Neural progenitor cell (in vitro differentiated cells): ENCODE measurements around the gene TPSB2. TPM values are rescaled to one million over a fixed set of nuclear protein-coding genes. Genes with fewer than 3 reads are reported as not detected.

Source experiments
- DNase-seq: peaks from one replicate; pipeline ENCODE4 v3.0.0-alpha.2; 2016; ENCODE audit warnings: low spot score
- H2AFZ ChIP-seq: fragments of 200-600 bp; sonication (generic); replicated peaks from 2 replicates; pipeline ENCODE4 v1.6.1; 2016; ENCODE audit warnings: antibody characterized with exemption
- H3F3A ChIP-seq: fragments of 200-600 bp; sonication (generic); 2 replicates; pipeline ENCODE4 v1.6.1; 2016; ENCODE audit warnings: antibody characterized with exemption, low read depth
- H3K27ac ChIP-seq: fragments of 200-600 bp; sonication (generic); 2 replicates; pipeline ENCODE4 v1.5.1; 2016; ENCODE audit warnings: mild to moderate bottlenecking
- H3K27me3 ChIP-seq: fragments of 200-600 bp; sonication (generic); 2 replicates; pipeline ENCODE4 v1.6.1; 2016; ENCODE audit warnings: mild to moderate bottlenecking, moderate library complexity
- H3K36me3 ChIP-seq: fragments of 200-600 bp; sonication (generic); 2 replicates; pipeline ENCODE4 v1.5.1; 2016
- H3K4me1 ChIP-seq: fragments of 200-600 bp; sonication (generic); 2 replicates; pipeline ENCODE4 v1.6.1; 2016; ENCODE audit warnings: mixed run types
- H3K4me2 ChIP-seq: fragments of 200-600 bp; sonication (generic); 2 replicates; pipeline ENCODE4 v1.6.1; 2016
- H3K4me3 ChIP-seq: fragments of 200-600 bp; sonication (generic); 2 replicates; pipeline ENCODE4 v1.5.1; 2016
- H3K79me2 ChIP-seq: fragments of 200-600 bp; sonication (generic); 2 replicates; pipeline ENCODE4 v1.6.1; 2016; ENCODE audit warnings: low read depth
- H3K9ac ChIP-seq: fragments of 200-600 bp; sonication (generic); 2 replicates; pipeline ENCODE4 v1.6.1; 2016
- H3K9me3 ChIP-seq: fragments of 200-600 bp; sonication (generic); 2 replicates; pipeline ENCODE4 v1.5.1; 2016; ENCODE audit warnings: low read depth
- H4K20me1 ChIP-seq: fragments of 200-600 bp; sonication (generic); 2 replicates; pipeline ENCODE4 v1.6.1; 2016; ENCODE audit warnings: low read depth
- H3K27ac Mint-ChIP-seq: 3 replicates; pipeline ENCODE4 v1.8.0; 2021; ENCODE audit warnings: mixed read lengths
- H3K27me3 Mint-ChIP-seq: 2 replicates; pipeline ENCODE4 v1.8.0; 2022; ENCODE audit warnings: low read depth, mild to moderate bottlenecking, inconsistent platforms, moderate library complexity, mixed read lengths; ENCODE audit not compliant: insufficient read depth
- H3K36me3 Mint-ChIP-seq: 3 replicates; pipeline ENCODE4 v1.8.0; 2021; ENCODE audit warnings: mixed read lengths
- H3K4me1 Mint-ChIP-seq: 3 replicates; pipeline ENCODE4 v1.8.0; 2021; ENCODE audit warnings: mixed read lengths
- H3K4me3 Mint-ChIP-seq: 3 replicates; pipeline ENCODE4 v1.8.0; 2021; ENCODE audit warnings: mild to moderate bottlenecking, moderate library complexity, mixed read lengths
- H3K9me3 Mint-ChIP-seq: 3 replicates; pipeline ENCODE4 v1.8.0; 2020; ENCODE audit warnings: mixed read lengths
- EZH2 ChIP-seq: fragments of 200-600 bp; sonication (generic); IDR thresholded peaks from 2 replicates; pipeline ENCODE4 v1.6.1; 2017; ENCODE audit warnings: antibody characterized with exemption, mild to moderate bottlenecking, moderate library complexity
- EZH2phosphoT487 ChIP-seq: fragments of 200-600 bp; sonication (generic); IDR thresholded peaks from 2 replicates; pipeline ENCODE4 v1.6.1; 2017; ENCODE audit warnings: antibody characterized with exemption
- total RNA-seq: library from RNA; depleted of rRNA; stranded (reverse); fragments of >200 nt; gene quantifications from 2 replicates; pipeline ENCODE4 v1.2.3, GENCODE V29; 2015; ENCODE audit warnings: low replicate concordance
- TF ChIP-seq, protein P1 (sequence below): fragments of 200-600 bp; sonication (generic); IDR thresholded peaks from 2 replicates; pipeline ENCODE4 v1.5.1; 2017; ENCODE audit warnings: antibody characterized with exemption, mild to moderate bottlenecking

Gene TPSB2
- total RNA-seq, 1 donor from 2014 or later: not detected

DNA sequence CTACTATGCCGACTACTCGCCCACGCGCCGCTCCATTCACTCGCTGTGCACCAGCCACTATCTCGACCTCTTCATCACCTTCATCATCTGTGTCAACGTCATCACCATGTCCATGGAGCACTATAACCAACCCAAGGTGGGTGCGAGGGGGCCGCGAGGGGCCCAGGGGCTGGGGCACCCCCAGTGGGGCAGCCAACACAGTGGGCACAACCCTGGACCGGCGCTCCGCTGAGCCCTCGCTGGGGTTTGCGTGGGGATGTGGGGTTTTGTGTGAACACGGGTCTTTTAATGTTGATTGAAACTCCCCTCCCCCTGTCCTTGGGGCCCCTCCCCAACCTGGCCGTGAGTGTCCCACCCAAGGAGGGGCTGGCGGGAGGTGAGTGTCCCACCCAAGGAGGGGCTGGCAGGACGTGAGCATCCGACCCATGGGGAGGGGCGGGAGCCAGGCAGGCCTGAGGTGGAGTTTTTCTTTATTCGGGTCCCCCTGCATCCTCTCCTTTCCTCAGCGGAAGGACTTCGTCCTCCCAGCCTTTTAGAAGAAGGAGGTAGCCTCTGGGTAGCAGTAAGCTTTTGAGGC is 16.1 kb downstream of the TPSB2 start:
- no peak overlapping the region for H2AFZ ChIP-seq
- TF ChIP-seq, protein P1, sequence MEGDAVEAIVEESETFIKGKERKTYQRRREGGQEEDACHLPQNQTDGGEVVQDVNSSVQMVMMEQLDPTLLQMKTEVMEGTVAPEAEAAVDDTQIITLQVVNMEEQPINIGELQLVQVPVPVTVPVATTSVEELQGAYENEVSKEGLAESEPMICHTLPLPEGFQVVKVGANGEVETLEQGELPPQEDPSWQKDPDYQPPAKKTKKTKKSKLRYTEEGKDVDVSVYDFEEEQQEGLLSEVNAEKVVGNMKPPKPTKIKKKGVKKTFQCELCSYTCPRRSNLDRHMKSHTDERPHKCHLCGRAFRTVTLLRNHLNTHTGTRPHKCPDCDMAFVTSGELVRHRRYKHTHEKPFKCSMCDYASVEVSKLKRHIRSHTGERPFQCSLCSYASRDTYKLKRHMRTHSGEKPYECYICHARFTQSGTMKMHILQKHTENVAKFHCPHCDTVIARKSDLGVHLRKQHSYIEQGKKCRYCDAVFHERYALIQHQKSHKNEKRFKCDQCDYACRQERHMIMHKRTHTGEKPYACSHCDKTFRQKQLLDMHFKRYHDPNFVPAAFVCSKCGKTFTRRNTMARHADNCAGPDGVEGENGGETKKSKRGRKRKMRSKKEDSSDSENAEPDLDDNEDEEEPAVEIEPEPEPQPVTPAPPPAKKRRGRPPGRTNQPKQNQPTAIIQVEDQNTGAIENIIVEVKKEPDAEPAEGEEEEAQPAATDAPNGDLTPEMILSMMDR: no peak
- no peak for TF ChIP-seq EZH2
- TF ChIP-seq EZH2phosphoT487: no peak
- H3K79me2 ChIP-seq: no peaks in the 10 kb centered on the region
- H3K4me1 ChIP-seq: no peaks in the 10 kb centered on the region
- H4K20me1 ChIP-seq: no peaks in the 10 kb centered on the region
- H3K27ac ChIP-seq: no peak overlapping the region
- H3K27me3 ChIP-seq: no peaks in the 10 kb centered on the region
- no peak for DNase-seq
- no peak overlapping the region for H3K9ac ChIP-seq
- H3K36me3 ChIP-seq: no peaks in the 10 kb centered on the region
- no peak overlapping the region for H3K27ac Mint-ChIP-seq
- no peaks in the 10 kb centered on the region for H3K4me1 Mint-ChIP-seq
- H3K9me3 Mint-ChIP-seq: no peaks in the 10 kb centered on the region
- H3K4me3 Mint-ChIP-seq: no peak overlapping the region
- no peaks in the 10 kb centered on the region for H3F3A ChIP-seq
- H3K4me3 ChIP-seq: no peak overlapping the region
- H3K4me2 ChIP-seq: no peak overlapping the region
- H3K9me3 ChIP-seq: no peaks in the 10 kb centered on the region
- no peaks in the 10 kb centered on the region for H3K27me3 Mint-ChIP-seq
- no peaks in the 10 kb centered on the region for H3K36me3 Mint-ChIP-seq

DNA sequence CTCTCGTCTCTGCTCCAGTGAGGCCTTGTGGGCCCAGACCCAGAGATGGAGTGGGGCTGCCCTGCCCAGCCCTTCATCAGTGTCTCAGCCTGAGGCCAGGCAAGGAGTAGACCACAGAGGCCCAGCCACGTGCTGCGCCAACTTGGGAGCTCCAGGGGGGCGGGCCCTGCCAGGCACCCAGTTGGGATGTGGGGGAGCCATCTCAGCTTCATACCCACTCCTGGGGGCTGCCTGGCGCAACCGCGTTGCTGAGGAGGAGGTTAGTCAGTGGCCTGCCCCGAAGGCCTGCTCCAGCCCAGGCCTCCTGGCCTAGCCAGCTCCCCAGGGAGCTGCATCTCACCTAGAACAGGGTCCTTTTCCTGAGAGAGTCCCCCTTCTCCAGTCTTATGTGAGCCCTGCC is 16.8 kb downstream of the TPSB2 start:
- H3F3A ChIP-seq: no peaks in the 10 kb centered on the region
- H3K9ac ChIP-seq: no peak overlapping the region
- H3K4me1 ChIP-seq: no peaks in the 10 kb centered on the region
- TF ChIP-seq, protein P1: no peak
- TF ChIP-seq EZH2phosphoT487 (no peak), EZH2 (no peak)
- DNase-seq: no peak
- no peak overlapping the region for H3K27ac Mint-ChIP-seq
- H3K36me3 ChIP-seq: no peaks in the 10 kb centered on the region
- no peak overlapping the region for H3K4me3 Mint-ChIP-seq
- no peaks in the 10 kb centered on the region for H3K27me3 ChIP-seq
- no peaks in the 10 kb centered on the region for H3K9me3 Mint-ChIP-seq
- no peaks in the 10 kb centered on the region for H3K9me3 ChIP-seq
- H3K79me2 ChIP-seq: no peaks in the 10 kb centered on the region
- H3K4me3 ChIP-seq: no peak overlapping the region
- no peaks in the 10 kb centered on the region for H4K20me1 ChIP-seq
- H3K27me3 Mint-ChIP-seq: no peaks in the 10 kb centered on the region
- H3K4me2 ChIP-seq: no peak overlapping the region
- no peak overlapping the region for H3K27ac ChIP-seq
- H3K4me1 Mint-ChIP-seq: no peaks in the 10 kb centered on the region
- H3K36me3 Mint-ChIP-seq: no peaks in the 10 kb centered on the region
- H2AFZ ChIP-seq: no peak overlapping the region

DNA sequence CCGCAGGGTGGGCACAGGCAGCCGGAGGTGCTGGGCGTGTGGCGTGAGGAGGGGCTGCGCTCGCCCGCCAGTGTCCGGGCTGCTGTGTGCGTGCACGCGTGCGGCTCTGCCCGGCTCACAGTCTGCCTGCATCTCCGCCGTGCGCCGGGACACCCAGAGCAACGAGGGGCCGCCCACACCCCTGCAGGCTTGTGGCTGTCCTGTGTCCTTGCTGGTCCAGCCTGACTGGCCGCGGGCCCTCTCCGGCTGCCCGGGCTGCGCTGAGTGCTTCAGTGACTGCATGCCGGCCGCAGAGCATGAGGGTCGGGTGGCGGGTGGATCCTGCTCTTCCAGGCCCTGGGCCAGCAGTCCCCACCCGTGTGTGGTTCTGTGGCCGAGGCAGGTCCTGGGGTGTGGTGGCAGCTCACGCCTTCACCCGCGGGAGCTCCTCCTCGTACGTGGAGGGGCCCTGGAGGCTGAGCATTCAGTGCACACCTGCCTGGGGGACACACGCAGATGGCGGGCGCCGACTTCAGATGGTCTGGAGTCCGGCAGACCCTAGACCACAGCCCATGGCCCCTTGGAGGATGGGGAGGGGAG is 17.3 kb downstream of the TPSB2 start:
- no peak for DNase-seq
- no peaks in the 10 kb centered on the region for H3F3A ChIP-seq
- H3K27ac Mint-ChIP-seq: no peak overlapping the region
- TF ChIP-seq EZH2: no peak
- TF ChIP-seq, protein P1: no peak
- TF ChIP-seq EZH2phosphoT487: no peak
- no peak overlapping the region for H3K27ac ChIP-seq
- no peak overlapping the region for H3K9ac ChIP-seq
- no peaks in the 10 kb centered on the region for H3K79me2 ChIP-seq
- H4K20me1 ChIP-seq: no peaks in the 10 kb centered on the region
- H3K36me3 Mint-ChIP-seq: no peaks in the 10 kb centered on the region
- H3K27me3 ChIP-seq: no peaks in the 10 kb centered on the region
- H3K4me1 Mint-ChIP-seq: no peaks in the 10 kb centered on the region
- no peak overlapping the region for H3K4me3 ChIP-seq
- no peaks in the 10 kb centered on the region for H3K9me3 Mint-ChIP-seq
- no peaks in the 10 kb centered on the region for H3K9me3 ChIP-seq
- no peaks in the 10 kb centered on the region for H3K4me1 ChIP-seq
- no peak overlapping the region for H3K4me2 ChIP-seq
- no peaks in the 10 kb centered on the region for H3K27me3 Mint-ChIP-seq
- H3K4me3 Mint-ChIP-seq: no peak overlapping the region
- H2AFZ ChIP-seq: no peak overlapping the region
- no peaks in the 10 kb centered on the region for H3K36me3 ChIP-seq
